GM15510 (cell line): Measurements from ENCODE around the gene TMC4.

Source experiments
- POLR2A ChIP-seq: IDR thresholded peaks from 3 replicates; pipeline ENCODE4 v1.6.1; 2011; ENCODE audit warnings: borderline replicate concordance; ENCODE audit not compliant: insufficient read length; ENCODE audit errors: extremely low read depth

The TMC4 gene

DNA sequence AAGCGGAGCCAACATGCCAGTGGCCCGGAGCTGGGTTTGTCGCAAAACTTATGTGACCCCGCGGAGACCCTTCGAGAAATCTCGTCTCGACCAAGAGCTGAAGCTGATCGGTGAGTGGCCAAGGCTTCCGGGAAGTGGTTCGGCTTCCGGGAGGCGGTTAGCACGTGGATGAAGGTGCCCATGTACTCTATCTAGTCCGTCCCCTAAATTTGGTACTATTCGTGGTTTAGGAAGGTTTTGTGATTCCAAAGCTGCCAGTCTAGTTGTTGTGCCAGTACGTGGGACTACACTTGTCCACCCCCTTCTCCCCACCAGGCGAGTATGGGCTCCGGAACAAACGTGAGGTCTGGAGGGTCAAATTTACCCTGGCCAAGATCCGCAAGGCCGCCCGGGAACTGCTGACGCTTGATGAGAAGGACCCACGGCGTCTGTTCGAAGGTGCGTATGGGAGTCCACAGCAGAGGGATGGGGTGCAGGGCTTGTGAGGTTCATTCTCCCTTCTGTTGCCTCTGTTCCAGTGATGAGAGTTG lies 28.3 kb upstream of the TMC4 start:
- TF ChIP-seq POLR2A = no peak

DNA sequence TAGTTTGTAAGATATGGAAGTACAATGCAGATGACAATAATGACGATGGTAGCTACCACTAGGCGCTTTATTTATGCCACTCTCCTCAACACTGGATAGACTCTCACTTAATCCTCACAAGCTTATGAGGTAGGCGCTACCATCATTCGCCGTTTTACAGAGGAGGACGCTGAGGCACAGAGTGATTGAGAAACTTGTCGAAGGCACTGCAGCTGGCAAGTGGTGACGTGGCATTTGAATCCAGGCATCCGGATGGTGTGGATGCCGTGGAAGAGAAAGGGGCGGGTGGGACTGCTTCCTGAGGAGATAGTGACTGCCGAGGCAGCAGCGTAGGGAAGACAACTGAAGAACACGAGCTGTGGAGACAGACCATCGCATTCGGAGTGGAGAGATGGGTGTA lies 26.4 kb upstream of the TMC4 start:
- TF ChIP-seq POLR2A = no peak

DNA sequence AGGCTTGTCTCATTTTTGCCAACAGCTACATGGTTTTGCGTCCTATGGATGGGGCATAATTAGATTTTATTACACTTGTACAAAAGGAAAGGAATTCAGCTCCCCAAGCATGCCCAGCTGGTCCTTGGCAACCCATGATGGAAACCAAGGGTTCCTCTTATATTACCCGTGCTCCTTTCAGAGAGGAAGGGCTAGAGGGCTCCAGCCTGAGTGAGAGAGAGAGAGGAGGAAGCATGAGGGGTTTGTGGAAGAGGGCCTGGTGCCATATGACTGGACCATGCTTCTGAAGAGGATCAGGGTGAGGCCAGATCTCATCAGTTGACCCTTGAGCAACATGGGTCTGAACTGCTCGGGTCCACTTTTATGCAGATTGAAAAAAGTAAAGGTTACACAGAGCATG lies 24.2 kb upstream of the TMC4 start:
- no peak for TF ChIP-seq POLR2A

DNA sequence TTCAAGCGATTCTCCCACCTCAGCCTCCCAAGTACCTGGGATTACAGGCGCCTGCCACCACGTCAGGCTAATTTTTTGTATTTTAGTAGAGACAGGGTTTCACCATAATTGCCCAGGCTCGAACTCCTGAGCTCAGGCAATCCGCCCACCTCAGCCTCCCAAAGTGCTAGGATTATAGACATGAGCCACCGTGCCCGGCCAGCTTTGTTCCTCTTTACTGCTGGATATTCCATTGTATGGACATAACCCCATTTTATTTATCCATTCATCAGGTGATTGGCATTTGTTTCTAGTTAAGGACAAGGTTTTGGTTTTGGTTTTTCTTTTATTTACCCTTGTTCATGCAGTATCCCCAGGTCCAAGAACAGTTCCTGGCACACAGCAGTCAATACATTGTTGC lies 23.6 kb upstream of the TMC4 start:
- no peak for TF ChIP-seq POLR2A

DNA sequence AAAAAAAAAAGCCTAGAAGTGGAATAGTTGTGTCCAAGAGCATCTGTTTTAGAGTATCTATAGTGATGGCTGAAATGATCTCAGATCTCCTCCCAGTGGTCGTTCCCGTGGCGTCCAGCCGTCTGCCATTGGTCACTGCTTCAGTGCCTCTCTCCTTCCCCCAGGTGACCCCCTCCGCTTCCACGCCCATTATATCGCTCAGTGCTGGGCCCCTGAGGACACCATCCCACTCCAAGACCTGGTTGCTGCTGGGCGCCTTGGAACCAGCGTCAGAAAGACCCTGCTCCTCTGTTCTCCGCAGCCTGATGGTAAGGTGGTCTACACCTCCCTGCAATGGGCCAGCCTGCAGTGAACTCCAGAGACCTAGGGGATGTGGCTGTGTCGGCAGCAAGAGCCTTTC lies 20.1 kb upstream of the TMC4 start:
- no peak for TF ChIP-seq POLR2A

DNA sequence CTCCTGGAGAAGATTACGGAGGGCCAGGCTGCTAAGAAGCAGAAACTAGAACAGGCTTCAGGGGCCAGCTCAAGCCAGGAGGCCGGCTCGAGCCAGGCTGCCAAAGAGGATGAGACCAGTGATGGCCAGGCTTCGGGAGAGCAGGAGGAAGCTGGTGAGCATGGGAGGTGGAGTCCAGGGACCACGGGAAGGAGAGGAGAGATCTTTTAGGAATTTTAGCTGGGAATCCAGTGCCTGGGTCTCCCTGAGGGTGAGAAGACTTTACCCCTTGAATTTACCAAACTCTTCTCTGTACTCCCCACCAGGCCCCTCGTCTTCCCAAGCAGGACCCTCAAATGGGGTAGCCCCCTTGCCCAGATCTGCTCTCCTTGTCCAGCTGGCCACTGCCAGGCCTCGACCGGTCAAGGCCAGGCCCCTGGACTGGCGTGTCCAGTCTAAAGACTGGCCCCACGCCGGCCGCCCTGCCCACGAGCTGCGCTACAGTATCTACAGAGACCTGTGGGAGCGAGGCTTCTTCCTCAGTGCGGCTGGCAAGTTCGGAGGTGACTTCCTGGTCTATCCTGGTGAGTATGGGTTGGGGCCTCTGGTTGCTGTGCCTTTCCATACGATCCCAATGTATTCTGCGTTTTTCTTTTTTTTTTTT lies 19.0 kb upstream of the TMC4 start:
- TF ChIP-seq POLR2A = no peak

DNA sequence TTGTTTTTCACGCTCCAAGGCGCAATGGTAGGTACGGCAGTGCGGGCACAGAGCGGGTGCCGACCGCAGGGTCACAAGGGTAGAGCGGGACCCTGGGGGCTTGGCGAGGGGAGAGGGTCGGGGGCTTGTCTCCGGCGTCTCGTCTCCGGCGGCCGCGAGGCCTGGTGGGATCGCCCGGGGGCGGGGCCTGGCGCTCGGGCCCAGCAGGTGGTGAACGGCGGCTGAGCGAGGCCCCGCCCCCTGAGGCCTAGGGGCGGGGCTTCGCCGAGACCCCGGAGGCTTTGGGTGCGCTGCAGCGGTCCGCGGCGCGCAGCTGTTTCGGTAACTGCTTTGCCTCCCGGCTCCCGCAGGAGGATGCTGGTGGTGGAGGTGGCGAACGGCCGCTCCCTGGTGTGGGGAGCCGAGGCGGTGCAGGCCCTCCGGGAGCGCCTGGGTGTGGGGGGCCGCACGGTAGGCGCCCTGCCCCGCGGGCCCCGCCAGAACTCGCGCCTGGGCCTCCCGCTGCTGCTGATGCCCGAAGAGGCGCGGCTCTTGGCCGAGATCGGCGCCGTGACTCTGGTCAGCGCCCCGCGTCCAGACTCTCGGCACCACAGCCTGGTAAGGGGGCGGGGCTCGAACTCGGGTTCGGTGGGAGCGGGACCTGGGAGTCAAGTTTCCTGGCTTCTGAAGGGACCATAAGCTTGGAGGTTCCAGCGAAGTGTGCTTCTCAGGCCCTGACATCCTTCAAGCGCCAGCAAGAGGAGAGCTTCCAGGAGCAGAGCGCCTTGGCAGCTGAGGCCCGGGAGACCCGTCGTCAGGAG lies 18.3 kb upstream of the TMC4 start, which contains the start of gene TSEN34:
Gene TSEN34 (plus strand): TSS at position 298 of the 800 bp plus-strand sequence. CDS start 57 bp downstream, at position 355.
- TF ChIP-seq POLR2A = peak; percentile 71

DNA sequence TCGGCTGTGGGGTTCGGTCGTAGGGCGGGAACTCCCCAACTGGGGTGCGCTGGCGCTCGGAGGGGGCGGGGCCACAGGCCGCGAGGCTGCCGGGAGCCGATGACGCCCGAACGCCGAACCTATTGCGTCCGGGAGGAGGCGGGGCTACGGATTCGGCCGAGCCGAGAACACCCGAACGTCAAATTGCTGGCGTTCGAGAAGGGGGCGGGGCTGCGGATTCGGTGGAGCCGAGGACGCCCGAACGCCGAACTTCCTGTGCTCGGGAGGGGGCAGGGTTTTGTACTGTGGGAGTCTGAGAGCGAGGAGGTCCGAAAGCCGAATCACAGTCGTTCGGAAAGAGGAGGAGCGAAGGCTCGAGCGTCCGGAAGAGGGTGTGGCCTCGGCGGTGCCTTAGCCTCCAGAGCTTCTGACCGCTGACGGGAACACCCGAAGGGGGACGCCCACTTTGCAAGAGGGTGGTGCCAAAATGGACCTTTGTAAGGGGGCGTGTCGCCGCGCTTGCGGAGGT lies 17.6 kb upstream of the TMC4 start:
- no peak for TF ChIP-seq POLR2A

DNA sequence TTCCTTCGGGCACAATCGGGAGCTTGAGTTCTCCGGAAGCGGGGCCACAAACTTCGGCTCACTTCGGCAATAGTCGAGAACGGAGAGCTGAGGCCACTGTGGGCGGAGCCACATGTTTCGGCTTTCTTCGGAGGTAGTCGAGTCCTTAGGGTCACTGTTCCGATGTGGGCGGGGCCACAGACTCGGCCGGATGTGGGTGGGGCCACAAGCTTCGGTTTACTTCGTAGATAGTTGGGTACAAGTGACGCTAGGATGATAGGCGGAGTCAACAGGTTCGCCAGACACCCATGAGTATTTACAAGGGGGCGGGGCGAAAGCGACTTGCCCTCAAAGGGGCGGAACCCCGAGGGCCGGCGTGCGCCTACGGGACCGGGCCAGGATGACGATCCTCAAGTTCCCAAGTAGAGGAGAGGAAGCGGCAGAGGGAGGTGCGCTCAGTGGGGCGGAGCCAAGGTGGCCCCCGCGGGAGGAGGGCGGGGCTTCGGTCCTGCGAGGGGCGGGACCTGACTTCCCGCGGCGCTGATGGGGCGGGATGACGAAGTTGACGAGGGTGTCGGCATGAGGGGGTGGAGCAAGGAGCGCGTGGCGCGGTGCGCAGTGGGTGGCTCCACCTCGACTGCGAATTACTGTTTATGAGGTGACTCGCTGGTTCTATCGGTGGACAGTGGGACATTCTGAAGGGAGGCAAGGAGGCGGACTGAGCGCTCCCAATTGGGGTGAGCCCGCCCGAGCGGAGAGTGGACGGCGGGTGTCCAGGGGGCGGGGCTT lies 17.0 kb upstream of the TMC4 start:
- TF ChIP-seq POLR2A = peak; percentile 73

DNA sequence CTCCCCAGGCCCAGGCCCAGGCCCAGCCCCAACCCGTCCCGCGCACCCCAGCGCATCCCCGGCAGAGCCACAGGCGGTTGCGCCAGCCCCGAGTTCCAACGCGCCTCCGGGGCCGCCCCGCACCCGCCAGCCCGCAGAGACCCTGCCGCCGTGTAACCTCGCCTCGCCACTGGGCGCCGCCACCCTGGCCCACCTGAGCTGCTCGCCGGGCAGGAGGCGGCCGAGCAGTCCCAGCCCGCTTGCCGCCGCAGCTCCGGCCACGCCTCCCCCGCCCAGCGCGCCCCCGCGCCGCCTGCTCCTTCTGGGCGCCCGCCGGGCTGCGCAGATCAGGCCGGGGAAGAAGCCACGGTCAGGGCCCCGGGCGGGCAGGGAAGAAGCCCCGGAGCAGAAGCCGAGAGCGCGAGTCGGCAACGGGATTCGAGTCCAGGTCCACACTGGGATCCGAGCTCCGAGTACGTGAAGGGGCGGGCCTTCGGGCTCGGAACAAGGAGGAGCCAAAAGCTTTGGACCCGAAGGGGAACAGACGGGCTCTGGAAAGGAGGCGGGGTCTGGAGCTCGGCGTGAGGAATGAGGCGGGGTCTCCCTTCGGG lies 16.3 kb upstream of the TMC4 start, which contains the start of gene MBOAT7:
Gene MBOAT7 (minus strand): TSS at position 436 of the 590 bp plus-strand sequence. CDS start 1,072 bp downstream, outside the sequence.
- peak; percentile 63 for TF ChIP-seq POLR2A

DNA sequence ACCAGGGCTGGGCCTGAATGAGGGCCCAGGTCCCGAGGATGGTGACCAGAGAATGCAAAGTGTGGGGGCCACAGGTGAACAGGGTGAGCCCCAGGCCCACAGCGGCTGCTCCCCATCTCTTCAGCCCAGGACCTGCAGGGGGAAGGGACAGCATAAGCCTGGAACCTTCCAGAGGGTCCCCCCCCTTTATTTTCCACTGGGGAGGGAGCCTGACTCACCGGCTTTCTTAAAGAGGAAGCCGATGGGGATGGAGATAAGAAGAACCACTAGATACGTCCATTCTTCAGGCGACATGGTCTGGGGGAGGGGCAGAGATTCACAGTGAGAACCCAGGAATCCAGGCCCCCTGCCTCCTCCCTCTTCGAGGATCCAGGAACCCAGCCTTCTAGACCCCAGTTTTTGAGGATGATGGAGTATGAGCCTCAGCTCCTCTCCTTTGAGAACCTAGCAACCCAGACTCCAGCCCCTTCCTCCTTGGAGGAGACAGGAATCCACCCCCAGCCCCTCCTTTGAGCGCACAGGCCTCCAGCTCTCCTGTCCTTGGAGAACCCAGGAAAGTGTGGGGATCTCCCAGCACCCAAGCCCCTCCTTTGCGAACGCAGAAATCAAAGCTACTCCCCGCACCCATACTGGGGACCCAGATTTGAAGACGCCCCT lies 15.4 kb upstream of the TMC4 start:
- TF ChIP-seq POLR2A = no peak

DNA sequence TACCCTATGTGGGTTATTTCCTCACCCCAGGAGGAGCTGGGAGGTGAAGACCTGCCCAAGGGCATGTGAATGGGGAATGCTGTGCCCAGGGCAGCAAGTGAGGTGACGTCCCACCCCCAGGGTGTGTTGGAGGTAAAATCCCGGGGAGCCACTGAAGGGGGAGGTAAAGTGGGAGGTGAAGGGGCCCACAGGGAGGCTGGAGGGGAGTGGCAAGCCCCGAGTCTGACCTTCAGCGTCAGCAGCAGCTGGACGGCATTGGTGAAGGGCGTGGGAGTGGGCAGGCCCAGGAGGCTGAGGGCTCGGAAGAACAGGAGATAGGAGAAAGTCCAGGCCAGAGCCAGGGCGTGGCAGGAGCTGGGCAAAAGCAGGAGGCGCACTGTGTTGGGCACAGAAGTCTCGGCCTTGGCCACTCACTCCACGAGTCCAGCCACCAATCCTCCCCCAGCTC lies 14.0 kb upstream of the TMC4 start:
- TF ChIP-seq POLR2A = no peak

DNA sequence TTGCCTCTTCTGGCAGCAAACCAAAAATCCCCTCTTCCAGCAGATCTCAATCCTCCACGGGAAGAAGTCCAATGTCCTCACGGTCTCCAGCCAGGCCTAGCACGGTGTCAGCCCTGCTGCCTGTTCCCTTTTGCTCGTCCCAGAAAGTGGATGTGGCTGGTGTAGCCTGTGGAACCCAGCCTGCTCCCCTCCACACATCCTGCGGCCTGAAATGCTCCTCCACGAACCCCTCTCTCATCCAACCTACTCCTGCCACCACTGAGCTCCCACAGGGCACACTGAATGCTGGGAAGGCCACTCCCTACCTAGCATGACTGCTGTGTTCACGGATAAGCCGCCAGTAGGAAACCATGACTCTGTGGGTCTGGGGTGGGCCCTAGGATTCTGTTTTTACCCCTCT lies 13.4 kb upstream of the TMC4 start:
- no peak for TF ChIP-seq POLR2A

DNA sequence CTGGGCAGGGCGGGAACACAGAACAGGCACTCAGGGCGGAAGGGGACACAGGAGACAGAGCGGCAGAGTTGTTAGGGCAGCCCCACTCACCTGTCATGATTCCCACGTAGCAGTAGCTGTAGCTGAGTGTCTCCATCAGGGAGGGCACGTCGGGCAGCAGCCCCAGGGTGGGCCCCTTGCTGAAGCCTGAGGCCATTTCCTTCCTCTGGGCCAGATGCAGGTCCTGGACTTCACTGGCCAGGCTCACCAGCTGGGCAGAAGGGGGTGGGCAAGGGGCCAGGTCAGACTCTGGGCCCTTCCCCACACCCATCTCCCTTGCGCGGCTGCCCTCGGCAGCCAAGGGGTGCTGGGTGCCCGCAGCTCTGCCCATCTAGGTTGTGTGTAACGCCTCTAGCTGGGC lies 10.5 kb upstream of the TMC4 start:
- TF ChIP-seq POLR2A = no peak

DNA sequence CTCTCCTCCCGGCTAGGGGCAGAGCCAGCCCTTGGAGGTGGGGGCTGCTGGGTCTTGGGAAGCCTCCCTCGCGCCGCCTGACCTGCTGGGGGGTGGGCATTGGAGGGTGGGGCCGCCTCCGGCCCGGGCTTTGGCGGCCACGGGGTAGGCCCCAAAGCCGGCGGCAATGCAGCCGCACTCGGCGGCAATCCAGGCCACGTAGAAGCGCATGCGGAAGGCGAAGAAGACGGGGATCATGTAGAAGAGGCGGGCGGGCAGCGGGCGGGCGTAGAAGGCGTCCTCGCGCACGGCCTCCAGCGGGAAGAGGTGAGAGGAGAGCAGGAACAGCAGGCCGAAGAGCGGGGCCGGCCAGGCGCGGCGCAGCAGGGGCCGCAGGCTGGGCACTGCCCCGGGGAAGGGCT lies 7.7 kb upstream of the TMC4 start:
- TF ChIP-seq POLR2A = no peak

DNA sequence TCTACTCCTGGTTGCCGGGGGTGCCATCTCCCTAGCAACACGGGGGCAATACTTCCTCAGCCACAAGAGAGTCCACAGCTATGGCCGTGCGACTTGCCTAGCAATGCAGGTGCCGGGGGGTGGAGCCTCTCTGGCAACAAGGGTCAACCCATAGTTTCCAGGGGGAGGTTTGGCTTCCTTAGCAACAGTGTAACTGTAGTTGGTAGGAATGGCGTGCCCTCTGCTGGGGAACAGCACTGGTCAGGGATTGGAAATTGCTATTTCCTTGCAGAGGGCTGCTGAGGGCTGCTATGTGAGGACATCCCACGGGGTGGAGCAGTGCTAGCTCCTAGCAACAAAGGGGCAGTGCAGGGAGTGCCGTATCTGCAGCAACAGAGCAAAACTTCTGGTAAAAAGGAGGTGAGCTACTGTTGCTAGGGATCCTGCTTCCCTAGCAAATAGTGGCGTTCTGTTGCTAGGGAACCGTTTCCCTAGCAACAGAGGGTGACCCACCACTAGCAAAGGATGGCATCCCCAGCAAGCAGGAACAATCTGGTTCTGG lies 7.0 kb upstream of the TMC4 start:
- no peak for TF ChIP-seq POLR2A
